A172 (cell line): ENCODE measurements around the gene FAM53A. TPM values are rescaled to one million over a fixed set of nuclear protein-coding genes. Genes with fewer than 3 reads are reported as not detected.
"Not testable (repeated sequence)": the region's sequence is repeated elsewhere in the genome, so short reads cannot be mapped to it uniquely, and the experiment has no call there.

Experiments used
- DNase-seq: peaks from one replicate; pipeline ENCODE4 v3.0.0-alpha.2; 2015; ENCODE audit warnings: low spot score
- total RNA-seq: library from RNA; depleted of rRNA; stranded (reverse); fragments of >200 nt; shearing (Covaris generic); gene quantifications from 2 replicates; pipeline ENCODE4 v1.2.3, GENCODE V29; 2014

FAM53A gene
- total RNA-seq, 1 experiment from 2014 or later: 4.1 TPM

DNA sequence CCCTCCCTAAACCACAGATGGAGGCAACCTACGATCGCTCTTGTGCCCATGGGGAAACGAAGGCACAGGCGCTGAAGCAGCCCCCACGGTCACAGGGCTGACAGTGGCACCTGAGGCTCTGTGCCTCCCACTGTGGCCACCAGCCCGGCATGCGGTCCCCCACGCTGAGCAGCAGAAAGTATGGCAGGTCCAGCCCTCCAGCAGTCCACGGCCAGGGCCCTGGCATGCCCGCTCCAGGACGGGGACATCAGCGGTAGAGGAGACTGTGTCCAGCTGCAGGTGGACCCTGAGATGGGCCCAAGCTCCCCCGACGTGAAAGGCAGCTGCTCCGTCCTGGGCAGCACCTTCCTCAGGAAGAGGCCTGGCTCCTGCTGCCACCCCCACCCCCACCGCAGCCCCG, 61.2 kb downstream of the FAM53A start:
- DNase-seq: no peak

DNA sequence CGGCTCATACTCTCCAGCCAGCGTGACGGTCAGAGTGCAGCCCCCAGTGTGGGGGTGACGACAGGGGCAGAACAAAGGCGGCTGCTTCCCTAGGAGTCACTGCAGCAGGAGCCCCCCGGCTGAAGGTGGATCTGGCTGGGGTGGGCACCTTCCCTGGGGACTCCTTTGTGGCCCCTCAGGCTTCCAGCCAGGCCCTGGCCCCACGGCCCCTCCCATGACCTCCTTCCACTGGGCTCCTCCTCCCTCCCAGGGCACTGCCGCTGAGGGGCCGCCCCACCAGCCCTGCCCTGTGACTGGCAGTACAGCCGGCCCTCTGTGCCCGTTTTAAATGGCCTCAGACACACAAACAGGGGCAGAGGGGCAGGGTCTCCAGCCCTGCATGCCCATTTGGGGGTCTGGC, 61.9 kb downstream of the FAM53A start:
- no peak for DNase-seq

DNA sequence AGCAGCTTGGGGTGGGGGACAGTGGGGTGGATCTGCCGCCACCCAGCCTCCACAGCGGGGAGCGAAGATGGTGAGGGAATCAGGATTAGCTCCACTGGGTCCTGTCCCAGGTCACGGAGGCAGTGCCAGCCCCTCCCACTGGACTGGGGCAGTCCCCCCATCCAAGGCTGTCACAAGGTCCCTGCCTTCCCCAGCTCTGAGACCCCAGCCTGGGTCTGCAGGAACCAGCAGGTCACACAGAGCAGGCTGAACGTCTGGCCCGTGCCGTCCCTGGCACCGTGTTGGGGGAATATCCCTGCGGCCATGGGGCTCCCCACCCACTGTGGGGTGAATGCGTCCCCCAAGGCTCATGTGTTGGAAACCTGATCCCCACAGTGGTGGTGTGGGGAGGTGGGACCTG, 62.6 kb downstream of the FAM53A start:
- no peak for DNase-seq

DNA sequence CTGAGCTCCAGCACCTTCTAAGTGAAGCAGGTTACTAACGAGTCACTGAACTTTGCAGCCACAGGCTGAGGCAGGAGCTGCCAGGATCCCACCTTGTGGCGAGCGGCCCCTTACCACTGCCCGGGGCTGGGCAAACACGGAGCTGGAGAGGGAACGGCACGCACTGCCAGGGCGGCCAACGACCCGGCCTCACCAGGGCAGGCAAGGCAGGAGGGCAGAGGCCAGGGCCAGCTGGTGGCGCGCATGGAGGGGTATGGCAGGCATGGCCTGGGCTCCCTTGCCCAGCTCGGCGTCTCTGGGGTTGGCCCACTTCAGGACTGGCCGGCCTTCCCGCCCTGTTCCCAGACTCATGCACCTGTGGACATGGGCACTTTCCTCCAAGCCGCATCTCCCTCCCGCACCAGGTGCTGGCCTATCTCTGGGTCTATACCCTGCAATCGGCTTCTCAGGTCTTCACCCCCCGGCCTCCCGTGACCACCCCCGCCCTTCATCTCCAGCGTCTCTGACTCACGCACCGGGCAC, 64.9 kb downstream of the FAM53A start:
- no peak for DNase-seq

DNA sequence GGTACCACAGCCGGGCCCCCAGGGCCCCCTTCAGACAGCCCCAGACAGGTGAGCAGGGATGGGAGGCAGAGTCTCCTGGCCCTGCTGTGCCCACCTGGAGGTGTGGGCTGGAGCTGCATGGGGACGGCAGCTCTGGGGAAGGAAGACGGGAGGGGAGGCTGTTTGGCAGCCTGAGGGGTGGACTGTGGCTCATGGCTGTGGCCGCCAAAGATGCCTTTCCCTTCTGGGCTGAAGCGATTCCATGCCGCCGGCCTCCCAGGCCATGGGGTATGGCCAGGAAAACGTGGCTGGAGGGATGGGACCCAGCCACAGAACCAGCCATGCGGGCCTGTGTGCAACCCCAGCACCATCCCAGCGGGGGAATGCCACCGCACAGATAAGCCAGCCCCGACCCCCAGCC, 65.7 kb downstream of the FAM53A start:
- DNase-seq: no peak

DNA sequence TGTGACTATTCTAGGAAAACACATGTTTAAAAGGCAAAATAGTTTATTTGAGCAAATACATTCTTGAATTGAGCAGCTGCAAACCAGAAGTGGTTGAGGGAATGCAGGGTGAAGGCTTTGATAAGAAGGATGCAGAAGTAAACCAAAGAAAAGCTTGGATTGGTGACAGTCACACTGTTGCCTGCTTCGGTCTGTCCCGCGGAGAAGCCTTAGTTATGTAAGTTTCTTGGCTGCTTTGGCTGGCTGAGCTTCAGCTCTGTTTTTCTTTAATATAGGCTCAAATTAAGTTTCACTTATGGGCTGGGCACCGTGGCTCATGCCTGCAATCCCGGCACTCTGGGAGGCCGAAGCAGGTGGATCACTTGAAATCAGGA, 67.6 kb downstream of the FAM53A start:
- no peak for DNase-seq

DNA sequence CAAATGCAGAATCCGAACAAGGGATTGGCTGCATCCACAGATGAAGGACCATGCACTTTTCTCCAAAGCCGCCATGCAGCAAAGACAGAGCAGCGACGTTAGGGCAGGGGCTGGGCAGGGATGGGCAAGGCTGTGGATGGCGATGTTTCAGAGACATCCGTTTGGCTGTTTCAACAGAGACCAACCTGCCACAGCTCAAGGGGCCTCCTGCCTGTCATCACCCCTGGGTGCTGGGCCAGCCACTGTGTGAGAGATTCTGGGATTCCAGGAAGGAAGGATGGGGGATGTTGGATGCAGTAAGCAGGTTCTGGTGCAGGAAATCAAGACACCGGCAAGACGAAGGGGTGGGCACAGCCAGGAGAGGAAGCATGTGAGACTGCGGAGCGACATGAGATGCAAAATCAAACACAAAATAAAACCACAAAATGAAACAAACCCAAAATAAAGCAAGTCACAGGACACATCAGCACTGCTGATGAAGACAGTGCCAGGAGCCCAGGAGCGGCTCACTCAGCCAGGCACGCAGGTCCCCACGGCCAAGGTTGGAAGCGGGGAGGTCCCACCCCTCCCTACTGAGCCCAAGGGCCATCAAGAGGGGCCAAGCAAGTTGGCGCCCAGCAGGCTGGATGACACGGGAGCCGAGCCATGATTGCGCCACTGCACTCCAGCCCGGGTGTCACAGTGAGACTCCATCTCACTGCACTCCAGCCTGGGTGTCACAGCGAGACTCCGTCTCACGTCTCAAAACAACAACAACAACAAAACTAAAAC, 68.1 kb downstream of the FAM53A start:
- DNase-seq: no peak

DNA sequence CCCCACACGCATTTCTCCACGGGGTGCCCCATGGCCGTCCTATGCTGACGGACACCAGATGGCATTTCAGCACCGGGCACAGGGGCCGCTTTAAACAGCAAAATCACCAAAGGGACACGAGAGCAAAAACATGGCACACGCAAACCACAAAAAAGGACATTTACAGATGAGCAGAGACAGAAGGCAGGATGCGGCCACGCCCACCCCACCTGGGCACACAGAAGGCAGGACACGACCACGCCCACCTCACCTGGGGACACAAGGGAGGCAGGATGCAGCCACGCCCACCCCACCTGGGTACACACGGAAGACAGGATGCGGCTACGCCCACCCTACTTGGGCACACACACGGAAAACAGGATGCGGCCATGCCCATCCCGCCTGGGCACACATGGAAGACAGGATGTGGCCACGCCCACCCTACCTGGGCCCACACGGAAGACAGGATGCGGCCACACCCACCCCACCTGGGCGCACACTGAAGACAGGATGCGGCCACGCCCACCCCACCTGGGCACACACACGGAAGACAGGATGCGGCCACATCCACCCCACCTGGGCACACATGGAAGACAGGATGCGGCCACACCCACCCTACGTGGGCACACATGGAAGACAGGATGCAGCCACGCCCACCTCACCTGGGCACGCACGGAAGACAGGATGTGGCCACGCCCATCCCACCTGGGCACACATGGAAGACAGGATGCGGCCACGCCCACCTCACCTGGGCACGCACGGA, 69.1 kb downstream of the FAM53A start:
- DNase-seq: no peak

DNA sequence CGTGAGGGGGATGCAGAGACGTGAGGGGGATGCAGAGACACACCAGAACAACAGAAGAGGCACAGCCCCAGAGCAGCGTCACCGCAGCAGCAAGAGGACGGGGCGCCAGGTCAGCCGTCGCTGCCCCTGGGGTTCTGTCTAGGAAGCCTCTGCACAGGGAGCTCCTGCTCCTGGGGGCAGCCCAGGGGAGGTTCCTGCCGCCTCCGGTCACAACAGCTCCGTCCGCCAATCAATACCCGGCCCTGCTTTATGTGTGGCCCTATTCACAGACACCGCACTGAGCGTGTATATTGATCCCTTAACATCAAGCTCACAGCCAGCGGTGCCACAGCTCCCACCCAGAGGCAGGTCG, 69.6 kb downstream of the FAM53A start:
- DNase-seq: no peak

DNA sequence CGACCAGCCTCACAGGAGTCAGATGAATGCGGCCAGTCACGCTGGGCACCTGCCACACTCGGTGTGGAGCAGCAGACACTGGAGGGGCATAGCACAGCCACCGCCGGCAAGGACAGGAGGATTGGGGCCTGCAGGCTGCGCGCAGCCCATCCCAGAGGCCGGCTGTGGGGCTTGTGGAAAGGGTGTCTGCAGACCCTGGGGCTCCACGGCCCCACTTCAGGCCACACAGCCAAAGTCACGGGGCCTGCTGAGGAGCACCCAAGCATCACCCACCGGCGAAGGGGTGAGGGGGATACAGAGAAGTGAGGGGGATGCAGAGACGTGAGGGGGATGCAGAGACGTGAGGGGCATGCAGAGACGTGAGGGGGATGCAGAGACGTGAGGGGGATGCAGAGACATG, 70.1 kb downstream of the FAM53A start:
- no peak for DNase-seq

DNA sequence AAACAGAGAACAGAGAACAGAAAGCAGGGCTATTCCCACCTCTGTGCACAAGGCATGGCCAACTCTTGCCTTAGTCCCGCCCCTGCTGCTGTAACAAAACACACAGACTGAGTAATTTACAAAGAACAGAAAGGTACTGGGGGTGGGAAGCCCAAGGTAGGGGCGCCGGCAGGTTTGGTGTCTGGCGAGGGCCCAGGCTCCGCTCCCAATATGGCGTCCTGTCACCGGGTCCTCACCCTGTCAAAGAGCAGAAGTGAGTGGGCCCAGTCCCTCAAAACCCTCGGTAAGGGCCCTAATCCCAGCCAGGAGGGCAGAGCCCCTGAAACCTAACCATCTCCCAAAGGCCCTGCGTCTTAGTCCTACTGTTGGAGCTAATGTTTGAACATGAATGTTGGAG, 71.0 kb downstream of the FAM53A start:
- no peak for DNase-seq

DNA sequence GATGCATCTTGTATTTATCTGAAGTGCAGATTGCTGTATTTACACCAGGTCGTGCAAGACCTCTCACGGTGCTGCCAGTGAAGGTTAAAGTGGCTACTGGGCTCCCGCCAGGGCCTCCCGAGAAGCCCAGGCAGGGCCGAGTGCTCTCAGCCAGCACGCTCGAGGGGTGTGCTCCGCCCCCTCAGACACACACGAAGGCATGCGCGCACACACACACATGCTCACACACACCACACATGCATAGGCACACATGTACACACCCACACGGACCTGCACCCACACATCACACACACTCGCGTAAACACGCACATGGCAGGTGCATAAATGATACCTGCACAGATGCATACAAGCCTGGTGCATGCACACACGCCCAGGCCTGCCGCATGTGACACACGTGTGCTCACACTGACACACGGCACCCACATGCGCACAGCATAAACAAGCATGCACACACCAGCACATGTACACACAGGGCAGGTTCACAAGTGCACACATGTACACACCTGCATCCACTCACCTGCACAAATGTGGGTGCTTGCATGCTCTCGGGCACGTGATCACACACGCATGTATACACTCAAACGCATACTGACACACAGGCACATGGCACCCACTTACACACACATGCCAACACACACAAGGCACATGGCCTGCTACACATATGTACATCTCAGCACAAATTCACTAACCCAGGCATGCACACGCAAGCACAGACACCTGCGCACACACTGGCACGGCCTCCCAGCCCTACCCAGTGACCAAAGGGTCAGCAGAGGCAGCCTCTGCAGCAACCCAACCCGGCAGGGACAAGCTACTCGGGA, 71.6 kb downstream of the FAM53A start:
- no peak for DNase-seq

DNA sequence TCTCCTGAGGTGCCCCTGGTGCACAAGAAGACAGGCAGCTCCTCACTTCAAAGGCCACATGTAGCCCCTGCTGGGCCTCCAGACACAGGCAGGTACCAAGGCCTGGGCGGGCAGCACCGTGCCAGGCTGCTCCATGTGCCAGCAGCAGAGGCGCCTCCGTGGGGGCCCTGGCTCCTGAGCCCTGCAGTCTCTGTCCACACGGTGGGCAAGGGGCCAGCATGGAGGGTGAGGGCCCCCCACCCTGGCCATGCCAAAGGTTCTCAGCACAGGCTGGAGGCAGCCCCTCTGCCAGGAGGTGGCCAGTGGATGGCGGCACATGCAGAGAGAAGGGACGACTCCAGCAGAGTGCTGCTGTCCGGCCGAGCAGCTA, 72.6 kb downstream of the FAM53A start:
- no peak for DNase-seq

DNA sequence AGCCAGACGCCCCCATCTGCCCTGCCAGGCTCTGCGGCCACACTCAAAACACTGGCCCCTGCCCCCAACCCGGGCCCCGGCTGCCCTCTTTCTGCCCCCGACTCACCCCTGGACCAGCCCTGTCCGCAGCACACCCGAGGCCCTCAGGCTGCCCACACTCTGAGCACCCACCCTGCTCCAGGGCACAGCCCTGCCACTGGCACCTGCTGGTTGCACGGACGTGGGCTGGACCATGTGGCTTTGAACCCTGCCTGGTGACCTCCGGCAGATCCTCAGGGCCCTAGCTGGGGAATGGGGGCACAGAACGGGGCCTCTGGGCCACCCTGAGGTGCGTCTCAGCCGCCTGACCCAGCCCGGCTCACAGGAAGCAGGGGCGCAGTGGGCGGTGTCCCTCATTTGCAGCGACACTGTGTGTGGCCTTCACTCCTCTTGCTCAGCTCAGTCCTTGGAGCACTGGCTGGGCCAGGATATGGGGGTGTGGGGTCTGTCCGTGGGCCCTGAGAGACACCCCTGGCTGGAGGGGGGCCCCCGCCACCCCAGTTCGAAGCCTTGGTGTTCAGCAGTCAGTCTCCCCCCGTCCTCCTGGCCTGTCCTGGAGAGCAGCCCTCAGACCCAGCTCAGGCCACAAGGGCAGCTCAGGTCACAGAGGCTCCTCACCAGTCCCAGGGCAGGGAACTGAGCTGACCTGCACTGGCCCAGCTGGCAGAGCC, 73.2 kb downstream of the FAM53A start:
- DNase-seq: no peak

DNA sequence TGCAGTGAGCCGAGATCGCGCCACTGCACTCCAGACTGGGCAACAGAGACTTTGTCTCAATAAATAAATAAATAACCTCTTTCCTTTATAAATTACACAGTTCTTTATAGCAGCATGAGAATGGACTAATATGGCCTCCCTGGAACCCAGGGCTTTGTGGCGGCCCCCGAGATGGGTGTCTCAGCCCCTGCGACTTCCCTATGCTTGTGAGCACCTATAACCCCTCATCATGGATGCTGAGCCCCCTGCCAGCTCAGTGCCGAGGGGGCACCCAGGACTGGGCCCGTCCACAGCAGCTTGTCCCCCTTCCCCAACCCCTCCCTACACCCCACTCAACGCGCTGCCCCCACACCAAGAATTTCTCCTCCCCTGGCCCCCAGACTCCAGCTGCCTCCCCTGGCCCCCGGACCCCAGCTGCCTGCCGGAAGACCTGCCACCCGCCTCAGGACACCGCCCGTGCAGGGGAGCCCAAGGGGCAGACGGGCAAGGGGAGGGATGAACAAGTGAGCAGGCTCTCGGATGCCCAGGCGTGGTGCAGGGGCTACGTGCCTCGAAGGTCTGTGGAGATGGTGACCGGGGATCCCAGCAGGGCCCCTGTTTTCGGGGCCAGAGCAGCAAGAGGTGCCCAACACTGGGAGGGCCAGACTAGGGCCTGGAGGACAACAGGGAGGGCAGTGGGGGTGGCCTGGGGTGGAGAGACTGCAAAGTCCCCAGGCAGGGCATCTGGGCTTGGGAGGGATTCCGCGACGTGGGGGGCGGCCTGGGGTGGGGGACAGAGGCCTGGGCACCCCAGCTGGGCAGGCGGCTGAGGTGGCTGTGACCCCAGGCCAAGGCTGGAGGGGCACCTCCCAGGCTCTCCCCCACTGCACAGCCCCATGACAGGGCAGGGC, 74.0 kb downstream of the FAM53A start:
- no peak for DNase-seq

DNA sequence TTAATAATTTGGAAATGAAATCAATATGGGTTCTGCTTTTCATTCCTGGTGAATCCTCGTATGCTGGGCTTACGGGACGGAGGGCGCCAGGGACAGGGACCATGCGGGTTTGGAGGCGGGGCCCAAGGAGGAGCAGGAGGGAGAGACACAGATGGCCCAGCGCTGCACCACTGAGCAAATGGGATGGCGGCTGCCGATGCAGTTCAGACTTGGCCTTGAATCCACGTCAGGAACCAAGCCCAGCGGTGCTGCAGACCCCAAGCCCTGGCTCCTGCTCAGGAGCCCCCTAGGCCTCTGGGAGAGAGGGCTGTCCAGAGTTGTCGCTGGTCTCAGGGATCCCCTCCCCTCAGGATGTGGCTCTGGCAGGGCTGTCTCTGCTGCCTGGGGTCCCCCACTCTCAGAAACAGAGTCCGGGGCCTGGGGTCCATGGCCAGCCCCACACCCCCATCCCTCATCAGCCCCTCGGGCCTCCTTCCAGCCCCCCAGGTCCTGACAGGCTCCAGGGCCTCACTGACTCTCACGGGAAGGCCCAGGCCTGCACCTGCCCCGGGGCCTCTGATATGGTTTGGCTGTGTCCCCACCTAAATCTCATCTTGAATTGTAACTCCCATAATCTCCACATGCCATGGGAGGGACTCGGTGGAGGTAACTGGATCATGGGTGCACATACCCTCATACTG, 75.2 kb downstream of the FAM53A start:
- no peak for DNase-seq

DNA sequence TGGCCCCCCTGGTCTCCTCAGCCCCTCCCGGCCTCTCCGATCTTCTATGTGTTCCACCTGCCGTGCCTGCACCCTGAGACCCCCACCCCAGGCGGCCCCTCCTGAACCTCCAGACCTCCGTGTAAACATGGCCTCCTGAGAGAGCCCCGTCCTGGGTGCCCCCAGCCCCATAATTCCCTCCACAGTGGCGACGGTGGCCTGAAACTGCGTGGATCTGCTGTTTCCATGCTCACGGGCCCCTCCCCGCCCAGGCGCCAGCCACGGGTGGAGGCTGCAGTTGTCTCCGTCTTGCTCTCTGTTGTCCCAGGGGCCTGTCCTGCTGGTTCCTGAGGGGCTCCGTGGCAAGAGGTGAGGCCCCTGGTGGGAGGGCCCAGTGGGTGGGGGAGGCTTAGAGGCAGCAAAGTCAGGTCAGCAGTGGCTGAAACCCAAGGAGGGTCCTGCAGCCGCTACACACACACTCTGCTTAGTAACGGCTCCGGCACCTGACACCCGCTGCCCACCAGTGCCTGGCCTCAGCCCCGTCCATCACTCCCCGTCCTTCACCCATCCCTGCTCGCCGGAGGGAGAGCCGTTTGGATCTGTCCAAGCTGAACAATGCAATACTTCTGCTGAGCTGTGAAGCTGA, 75.8 kb downstream of the FAM53A start:
- DNase-seq: no peak

DNA sequence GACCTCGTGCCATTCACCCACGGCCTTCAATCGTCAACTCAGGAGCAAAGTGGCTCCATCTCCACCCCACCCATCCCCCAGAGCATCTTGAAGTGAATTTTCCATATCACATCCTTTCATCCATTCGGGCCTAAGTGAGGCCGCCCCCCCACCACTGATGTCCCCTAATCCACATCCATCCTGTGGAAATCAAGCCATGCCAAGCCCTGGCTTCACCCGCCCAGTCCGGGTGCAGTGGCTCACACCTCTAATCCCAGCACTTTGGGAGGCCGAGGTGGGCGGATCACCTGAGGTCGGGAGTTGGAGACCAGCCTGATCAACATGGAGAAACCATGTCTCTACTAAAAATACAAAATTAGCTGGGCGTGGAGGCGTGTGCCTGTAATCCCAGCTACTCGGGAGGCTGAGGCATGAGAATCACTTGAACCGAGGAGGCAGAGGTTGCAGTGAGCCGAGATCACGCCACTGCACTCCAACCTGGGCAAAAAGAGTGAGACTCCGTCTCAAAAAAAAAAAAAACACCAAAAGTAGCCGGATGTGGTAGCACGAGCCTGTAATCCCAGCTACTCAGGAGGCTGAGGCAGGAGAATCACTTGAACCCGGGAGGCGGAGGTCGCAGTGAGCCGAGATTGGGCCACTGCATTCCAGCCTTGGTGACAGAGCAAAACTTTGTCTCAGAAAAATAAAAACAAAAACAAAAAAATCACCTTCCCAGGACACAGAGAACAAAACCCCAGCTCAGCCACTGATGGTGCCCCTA, 76.5 kb downstream of the FAM53A start:
- not testable (repeated sequence) for DNase-seq

DNA sequence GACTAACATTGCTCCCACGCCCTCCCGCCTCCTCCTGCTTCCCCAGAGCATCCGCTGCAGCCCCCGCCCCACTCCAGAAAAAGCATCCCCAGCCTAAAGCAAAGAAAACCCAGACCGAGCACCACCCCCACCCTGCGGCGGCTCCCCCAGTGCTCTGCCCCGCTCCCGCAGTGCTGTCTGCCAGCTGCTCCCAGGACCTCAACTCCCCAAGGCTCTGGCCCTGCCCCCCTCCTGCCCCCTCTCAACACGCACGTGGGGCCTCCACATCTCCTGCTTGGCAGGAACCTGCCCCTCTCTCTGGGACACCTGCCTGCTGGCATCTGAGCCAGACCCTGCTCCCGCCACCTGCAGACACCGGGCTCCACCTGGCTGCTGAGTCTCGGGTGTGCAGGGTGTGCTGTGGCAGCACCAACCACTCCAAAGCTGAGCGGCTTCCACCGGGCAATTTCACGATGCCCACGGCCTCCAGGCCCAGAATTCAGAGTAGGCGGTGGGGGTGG, 79.4 kb downstream of the FAM53A start:
- DNase-seq: no peak
